NCI-H82 (cell line): ENCODE measurements around the gene OR52I1.

ENCODE experiments used
- DNase-seq: peaks from one replicate; lab custom pipeline; 2025; lab: John Stamatoyannopoulos, UW

OR52I1 gene, protein sequence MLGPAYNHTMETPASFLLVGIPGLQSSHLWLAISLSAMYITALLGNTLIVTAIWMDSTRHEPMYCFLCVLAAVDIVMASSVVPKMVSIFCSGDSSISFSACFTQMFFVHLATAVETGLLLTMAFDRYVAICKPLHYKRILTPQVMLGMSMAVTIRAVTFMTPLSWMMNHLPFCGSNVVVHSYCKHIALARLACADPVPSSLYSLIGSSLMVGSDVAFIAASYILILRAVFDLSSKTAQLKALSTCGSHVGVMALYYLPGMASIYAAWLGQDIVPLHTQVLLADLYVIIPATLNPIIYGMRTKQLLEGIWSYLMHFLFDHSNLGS

GRCh38 chr11:4593739-4594138, at the start of gene OR52I1:
OR52I1 (plus strand) TSS chr11:4594039; CDS start chr11:4594039, 0 bp downstream.
- no peak for DNase-seq

- no peak for DNase-seq
Measured at GRCh38 chr11:4544891-4545290, 48.9 kb upstream of the OR52I1 start, which contains the start of gene OR52M1. OR52M1 (plus strand) TSS chr11:4545191; CDS start chr11:4545191, 0 bp downstream.

GRCh38 chr11:4546878-4547277, 47.0 kb upstream of the OR52I1 start:
- no peak for DNase-seq

GRCh38 chr11:4547416-4547815, 46.4 kb upstream of the OR52I1 start:
- DNase-seq, result no peak

DNA sequence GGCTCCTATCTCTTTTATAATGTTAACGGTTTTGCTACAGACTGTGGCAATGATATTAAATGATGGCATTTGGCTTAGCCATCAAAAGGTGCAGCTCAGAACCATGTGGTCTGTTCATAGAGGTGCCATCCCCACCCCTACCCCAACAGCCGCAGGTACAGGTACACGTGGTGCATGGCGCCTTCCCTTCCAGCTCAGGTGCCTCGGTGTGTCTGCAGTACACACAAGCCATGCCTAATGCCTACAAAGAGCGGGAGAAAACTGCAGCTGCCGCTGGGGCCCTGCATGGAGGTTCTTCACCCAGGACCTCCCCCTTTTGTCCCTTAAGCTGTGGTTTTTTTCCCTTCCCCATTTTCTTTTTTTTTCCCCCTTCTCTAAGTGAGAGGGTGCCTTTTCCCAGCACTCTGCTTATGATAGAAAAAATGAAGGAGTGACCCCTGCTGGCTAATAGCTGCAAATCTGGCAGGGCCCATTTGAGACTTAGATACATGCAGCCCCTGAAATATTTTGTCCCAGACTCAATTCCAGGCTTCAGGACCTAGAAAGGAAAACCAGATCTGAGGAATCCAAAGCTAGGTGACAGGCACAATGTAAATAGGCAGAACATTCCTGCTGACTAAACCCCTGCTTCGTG, 42.4 kb upstream of the OR52I1 start:
- peak; percentile 42 for DNase-seq

GRCh38 chr11:4559527-4560440, 34.1 kb upstream of the OR52I1 start:
- no peak for DNase-seq

- DNase-seq, result no peak
Measured at GRCh38 chr11:4560467-4560866, 33.4 kb upstream of the OR52I1 start.

DNA sequence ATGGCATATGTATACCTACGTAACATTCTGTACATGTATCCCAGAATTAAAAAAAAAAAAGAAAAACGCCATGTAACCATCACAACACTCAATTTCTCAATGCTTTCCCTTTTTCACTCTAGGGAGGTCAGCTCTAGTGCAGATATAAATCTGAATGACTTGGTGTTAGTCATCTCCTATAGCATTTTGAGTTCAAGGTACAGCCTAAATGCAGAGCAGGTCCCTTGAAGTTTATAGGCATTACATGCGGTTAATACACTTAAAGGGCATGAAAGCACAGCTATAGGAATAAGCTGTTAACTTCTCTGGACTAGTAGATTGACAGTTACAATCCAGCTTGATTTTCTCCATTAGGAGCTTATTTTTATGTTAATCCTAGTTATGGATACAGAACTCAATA, 28.5 kb upstream of the OR52I1 start:
- no peak for DNase-seq

GRCh38 chr11:4569075-4569474, 24.8 kb upstream of the OR52I1 start:
- no peak for DNase-seq

DNA sequence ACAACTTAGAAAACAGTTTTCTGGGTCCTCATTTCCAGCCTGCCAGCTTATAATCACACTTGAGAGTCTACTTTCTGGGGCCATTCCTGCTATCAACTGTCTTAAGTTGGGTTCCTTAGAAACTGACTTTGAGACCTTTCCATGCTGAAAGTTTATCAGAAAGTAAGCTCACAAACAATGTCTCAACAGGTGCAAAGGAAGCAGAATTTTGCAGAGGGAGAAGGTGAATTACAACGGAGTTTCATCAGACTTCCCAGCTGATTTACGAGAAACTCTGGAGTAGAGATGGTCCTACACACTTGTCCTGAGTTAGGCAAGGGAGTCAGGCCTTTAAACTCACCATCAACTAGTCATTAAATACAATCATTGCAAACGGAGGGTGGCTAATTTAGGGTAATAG, 17.0 kb upstream of the OR52I1 start:
- DNase-seq, result no peak

- DNase-seq, result no peak
Measured at GRCh38 chr11:4577761-4578160, 16.1 kb upstream of the OR52I1 start.

DNA sequence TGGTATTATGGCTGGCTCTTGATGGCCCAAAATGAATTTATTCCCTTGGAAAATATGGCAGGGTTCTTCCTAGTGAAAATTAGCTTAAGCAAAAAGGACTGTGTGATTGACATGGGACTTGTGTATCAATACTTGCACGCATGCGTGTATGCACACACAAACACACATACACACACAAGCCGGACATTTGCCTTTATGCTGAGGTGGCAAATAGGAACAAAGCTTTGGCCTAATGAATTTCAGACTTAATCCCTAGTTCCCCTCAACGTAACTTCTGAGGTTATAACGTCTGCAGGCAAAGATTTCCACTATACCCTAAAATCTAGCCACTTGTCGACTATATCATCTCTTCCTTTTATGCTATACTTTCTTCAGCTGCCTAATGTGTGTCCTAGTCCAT, 15.2 kb upstream of the OR52I1 start:
- DNase-seq, result no peak

DNA sequence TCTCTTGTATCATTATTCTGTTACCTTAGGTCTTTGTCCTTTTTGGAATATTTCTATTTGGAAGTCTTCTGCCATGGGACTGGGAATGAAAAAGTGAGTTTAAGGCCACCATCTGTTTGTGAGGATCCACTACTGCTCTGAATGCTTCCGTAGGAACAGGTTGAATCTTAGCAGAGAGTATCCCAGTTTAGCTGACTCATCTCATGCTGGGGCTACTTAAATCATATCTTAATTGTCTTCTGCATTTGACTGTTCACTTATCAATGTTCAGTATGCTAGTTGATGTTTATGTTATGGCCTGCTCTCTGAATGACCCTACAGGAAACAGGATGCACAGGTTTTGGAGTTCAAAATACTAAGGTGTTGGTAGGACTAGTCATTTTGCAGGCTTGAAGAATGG, 13.7 kb upstream of the OR52I1 start:
- DNase-seq, result no peak

- no peak for DNase-seq
Measured at GRCh38 chr11:4581443-4581842, 12.4 kb upstream of the OR52I1 start, which contains the start of gene OR52I2. OR52I2 (plus strand) TSS chr11:4581743.

GRCh38 chr11:4589017-4589416, 4.8 kb upstream of the OR52I1 start:
- no peak for DNase-seq

- no peak for DNase-seq
Measured at GRCh38 chr11:4605057-4605456, 11.2 kb downstream of the OR52I1 start.

DNA sequence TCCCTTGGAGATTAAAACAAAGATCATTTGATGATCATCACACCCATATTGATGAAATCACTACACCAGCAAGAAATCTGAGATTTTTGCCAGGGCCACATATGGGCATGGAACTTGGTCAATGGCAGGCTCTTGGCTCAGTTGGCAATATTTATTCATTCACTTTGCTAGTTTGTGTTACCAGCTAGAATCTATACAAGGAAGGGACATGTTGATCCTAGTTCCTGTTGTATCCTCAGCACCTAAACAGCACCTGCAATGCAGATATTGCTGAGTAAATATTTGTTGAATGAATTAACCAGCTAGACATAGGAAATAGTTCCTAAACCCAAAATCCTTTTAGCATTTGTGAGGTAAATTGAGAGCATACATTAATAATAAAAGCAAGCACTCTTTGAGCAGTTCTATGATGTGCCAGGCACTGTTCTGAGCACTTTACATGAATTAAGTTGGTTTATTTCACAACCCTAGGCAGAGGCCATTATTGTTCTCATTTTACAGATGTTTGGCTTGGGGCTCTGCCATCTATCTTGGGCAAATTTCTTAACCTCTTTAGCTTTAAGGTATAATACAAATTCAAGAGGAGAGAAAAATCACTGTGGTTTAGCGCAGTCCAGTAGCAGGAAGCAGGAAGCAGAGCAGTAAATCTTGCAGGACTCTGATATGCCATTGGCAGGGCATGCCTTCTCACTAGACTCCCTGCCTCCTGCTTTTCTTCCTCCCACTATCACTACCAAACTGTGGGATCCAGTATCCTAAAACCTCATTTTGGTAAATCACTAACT, 12.6 kb downstream of the OR52I1 start:
- DNase-seq, result no peak

- DNase-seq, result no peak
Measured at GRCh38 chr11:4607096-4607495, 13.3 kb downstream of the OR52I1 start.

DNA sequence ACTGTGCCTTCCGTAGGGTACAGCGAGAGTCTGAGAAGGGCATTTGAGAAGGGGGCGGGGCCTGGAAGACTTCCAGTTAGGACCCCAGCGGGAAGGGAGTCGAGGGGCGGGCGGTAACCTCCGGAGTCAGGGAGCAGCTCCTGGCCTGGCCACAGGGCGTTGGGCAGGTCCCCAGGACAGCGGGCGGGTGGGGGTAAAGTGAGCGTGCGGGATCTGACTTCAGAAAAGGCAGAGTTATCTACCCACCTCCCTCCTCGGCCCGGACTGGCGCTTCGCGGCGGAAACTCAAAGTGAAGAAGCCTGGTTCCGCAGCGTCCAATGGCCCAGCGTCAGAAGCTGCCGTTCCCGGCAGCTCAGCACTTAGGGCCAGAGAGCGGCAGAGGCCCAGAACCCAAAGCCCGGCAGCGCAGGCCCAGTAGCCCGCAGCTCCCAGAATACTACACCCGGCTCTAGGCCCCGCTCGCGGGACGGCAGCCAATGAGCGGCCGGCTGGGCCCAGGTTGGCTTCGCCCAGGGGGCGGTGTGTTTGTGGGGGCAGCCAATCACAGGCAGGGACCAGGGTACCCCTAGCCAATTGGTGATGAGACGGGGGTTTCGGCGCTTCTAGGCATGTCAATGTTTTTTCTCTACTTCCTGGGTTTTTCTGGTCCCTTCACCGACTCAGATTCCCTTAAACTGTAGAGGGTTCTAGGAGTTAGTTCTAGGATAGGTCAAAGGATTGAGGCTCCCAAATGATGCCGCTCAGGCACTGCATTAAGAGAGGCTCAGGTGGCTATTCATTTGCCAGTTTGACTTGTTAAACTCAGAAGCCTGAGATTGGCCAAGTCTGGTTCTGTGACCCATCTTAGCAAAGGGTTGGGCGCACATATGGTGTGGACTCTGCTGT, 14.2 kb downstream of the OR52I1 start, which contains the start of gene TRIM68:
TSS of gene TRIM68 (minus strand) at position 451 of the 886 bp plus-strand sequence. CDS start 2,727 bp downstream, outside the sequence.
- DNase-seq, result peak; percentile 92

DNA sequence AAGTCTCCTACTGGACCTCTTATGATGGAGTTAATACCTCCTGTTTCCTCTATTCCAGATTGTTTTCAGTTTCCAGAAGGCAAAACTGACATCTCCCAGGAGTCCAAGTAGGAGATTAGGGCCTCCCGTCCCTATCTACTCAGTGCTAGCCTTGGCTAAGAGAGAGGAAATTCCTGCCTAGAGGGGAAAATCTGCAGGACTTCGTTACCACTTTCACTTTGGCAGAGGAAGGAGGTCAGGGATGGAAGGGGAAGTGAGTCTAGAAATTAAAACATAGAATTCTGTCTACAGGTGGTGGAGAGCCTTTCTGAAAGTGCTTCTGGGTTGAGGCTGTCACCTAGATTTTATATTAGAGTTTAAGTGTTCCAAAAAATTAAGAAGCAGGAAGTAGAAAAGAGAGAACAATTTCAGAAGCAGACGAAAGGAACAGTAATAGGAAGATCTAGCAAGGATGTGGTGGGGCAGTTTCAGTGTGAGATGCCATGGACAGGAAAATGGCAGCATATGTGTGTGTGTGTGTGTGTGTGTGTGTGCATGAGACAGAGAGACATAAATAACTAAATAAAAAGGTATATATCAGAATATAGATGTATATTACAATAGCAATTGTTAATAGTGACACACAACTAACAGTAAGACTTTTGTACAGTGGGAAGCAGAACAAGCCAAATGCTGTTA, 16.6 kb downstream of the OR52I1 start:
- DNase-seq, result no peak
